SH-SY5Y (cell line): ENCODE results near the gene SGPP2.

Source experiments
- GATA2 ChIP-seq: IDR thresholded peaks from 2 replicates; pipeline ENCODE4 v1.6.1; 2011; ENCODE audit warnings: mild to moderate bottlenecking, low read depth, low read length
- GATA3 ChIP-seq: IDR thresholded peaks from 2 replicates; pipeline ENCODE4 v1.6.1; 2011; ENCODE audit warnings: low read depth, mild to moderate bottlenecking, low read length, moderate library complexity

DNA sequence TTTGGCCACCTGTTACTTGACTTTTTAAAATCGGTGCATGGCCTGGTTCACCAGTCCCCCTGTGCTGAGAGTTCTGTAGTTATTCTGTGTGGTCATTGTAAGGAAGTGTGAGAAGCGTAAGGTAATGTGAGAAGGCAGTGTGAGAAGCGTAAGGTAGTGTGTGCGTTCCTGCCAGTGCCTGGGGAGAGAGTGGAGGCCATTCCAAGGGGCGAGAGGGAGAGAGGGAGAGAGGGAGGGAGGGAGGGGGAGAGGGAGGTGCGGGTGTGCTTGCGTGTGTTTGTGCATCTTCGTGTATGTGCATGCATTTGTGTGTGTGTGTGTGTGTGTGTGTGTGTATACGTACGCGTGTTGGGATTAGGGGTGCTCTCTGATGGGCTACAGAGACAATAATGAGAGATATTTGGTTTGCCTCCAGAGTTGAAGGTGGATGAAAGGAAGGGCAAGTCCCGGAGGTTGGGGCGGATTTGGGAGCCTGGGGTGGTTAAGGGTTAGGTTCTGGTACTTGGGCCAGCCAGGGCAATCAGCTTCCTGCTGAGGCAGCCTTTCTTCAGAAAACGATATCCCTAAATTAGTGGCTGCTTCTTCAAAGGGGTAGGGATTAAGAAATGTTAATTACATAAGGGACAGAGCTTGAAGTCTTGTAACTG lies 53.7 kb downstream of the SGPP2 start:
- TF ChIP-seq GATA2, result no peak
- TF ChIP-seq GATA3, result no peak
